OCI-LY1 (cell line): Measurements from ENCODE around the gene ZNF438.

Experiments
- H2AFZ ChIP-seq: fragments of 200-600 bp; sonication (generic), shearing (Covaris generic); 2 replicates; pipeline ENCODE4 v1.6.0; 2014; ENCODE audit warnings: antibody characterized with exemption, mild to moderate bottlenecking, low read length
- H3F3A ChIP-seq: fragments of 200-600 bp; sonication (generic), shearing (Covaris generic); 2 replicates; pipeline ENCODE4 v1.6.0; 2014; ENCODE audit warnings: mild to moderate bottlenecking, antibody characterized with exemption, low read length, moderate library complexity; ENCODE audit not compliant: insufficient read depth
- H3K27ac ChIP-seq: fragments of 200-600 bp; sonication (generic); 2 replicates; pipeline ENCODE4 v1.5.1; 2014; ENCODE audit warnings: low read length, mixed run types, mild to moderate bottlenecking, low read depth; ENCODE audit not compliant: poor library complexity, severe bottlenecking
- H3K27me3 ChIP-seq: fragments of 200-600 bp; sonication (generic); 2 replicates; pipeline ENCODE4 v1.6.0; 2014; ENCODE audit warnings: antibody characterized with exemption, mild to moderate bottlenecking, low read length, moderate library complexity; ENCODE audit not compliant: insufficient read depth
- H3K36me3 ChIP-seq: fragments of 200-600 bp; sonication (generic); 2 replicates; pipeline ENCODE4 v1.6.1; 2014; ENCODE audit warnings: mild to moderate bottlenecking, antibody characterized with exemption, low read length, moderate library complexity, mixed read lengths; ENCODE audit not compliant: insufficient read depth
- H3K4me1 ChIP-seq: fragments of 200-600 bp; sonication (generic); 2 replicates; pipeline ENCODE4 v1.5.1; 2014; ENCODE audit warnings: mild to moderate bottlenecking, low read length, moderate library complexity; ENCODE audit not compliant: insufficient read depth, severe bottlenecking
- H3K4me2 ChIP-seq: fragments of 200-600 bp; sonication (generic), shearing (Covaris generic); 2 replicates; pipeline ENCODE4 v1.6.1; 2014; ENCODE audit warnings: low read length
- H3K4me3 ChIP-seq: fragments of 200-600 bp; sonication (generic); 2 replicates; pipeline ENCODE4 v1.5.1; 2014; ENCODE audit warnings: low read length, low read depth, mild to moderate bottlenecking, mixed read lengths; ENCODE audit not compliant: poor library complexity, severe bottlenecking
- H3K79me2 ChIP-seq: fragments of 200-600 bp; shearing (Covaris generic); 2 replicates; pipeline ENCODE4 v1.6.1; 2016; ENCODE audit warnings: mixed run types, low read length, mixed read lengths; ENCODE audit not compliant: insufficient read depth
- H3K9ac ChIP-seq: fragments of 200-600 bp; sonication (generic), shearing (Covaris generic); 2 replicates; pipeline ENCODE4 v1.6.1; 2014; ENCODE audit warnings: mild to moderate bottlenecking, low read length, mixed read lengths
- H3K9me2 ChIP-seq: fragments of 200-600 bp; sonication (generic), shearing (Covaris generic); 2 replicates; pipeline ENCODE4 v1.6.1; 2014; ENCODE audit warnings: low read depth, mild to moderate bottlenecking, low read length, mixed read lengths
- H3K9me3 ChIP-seq: fragments of 200-600 bp; shearing (Covaris generic); 2 replicates; pipeline ENCODE4 v1.6.1; 2014; ENCODE audit warnings: low read length, mixed read lengths
- H4K20me1 ChIP-seq: fragments of 200-600 bp; sonication (generic), shearing (Covaris generic); 2 replicates; pipeline ENCODE4 v1.6.0; 2016; ENCODE audit warnings: mild to moderate bottlenecking, low read length; ENCODE audit not compliant: insufficient read depth
- CTCF ChIP-seq: fragments of 200-600 bp; sonication (generic), shearing (Covaris generic); IDR thresholded peaks from 2 replicates; pipeline ENCODE4 v1.5.1; 2017; ENCODE audit warnings: mild to moderate bottlenecking, antibody characterized with exemption, low read length, moderate library complexity, mixed read lengths
- EZH2 ChIP-seq: fragments of 200-600 bp; sonication (generic), shearing (Covaris generic); IDR thresholded peaks from 2 replicates; pipeline ENCODE4 v1.8.0; 2017; ENCODE audit warnings: borderline replicate concordance, mixed run types, mild to moderate bottlenecking, antibody characterized with exemption, low read length, moderate library complexity, mixed read lengths

Gene ZNF438

GRCh38 chr10:30967650-30968410 is 63.8 kb downstream of the ZNF438 start:
- no peaks in the 10 kb centered on the region for H3K9me2 ChIP-seq
- H3K9me3 ChIP-seq = no peaks in the 10 kb centered on the region
- no peaks in the 10 kb centered on the region for H4K20me1 ChIP-seq
- no peak overlapping the region for H3K4me3 ChIP-seq
- H3K27ac ChIP-seq = no peak overlapping the region
- no peaks in the 10 kb centered on the region for H3K4me1 ChIP-seq
- H3K79me2 ChIP-seq = no peaks in the 10 kb centered on the region
- no peak overlapping the region for H3K4me2 ChIP-seq
- H3F3A ChIP-seq = no peaks in the 10 kb centered on the region
- no peaks in the 10 kb centered on the region for H3K36me3 ChIP-seq
- no peak overlapping the region for H2AFZ ChIP-seq
- H3K27me3 ChIP-seq = no peaks in the 10 kb centered on the region
- no peak overlapping the region for H3K9ac ChIP-seq
- TF ChIP-seq EZH2 = no peak
- no peak for TF ChIP-seq CTCF

- TF ChIP-seq EZH2 (no peak), CTCF (no peak)
- Histone ChIP-seq H3K27ac (no peak overlapping the region), H3K4me3 (no peak overlapping the region), H3K79me2 (no peaks in the 10 kb centered on the region), H3K27me3 (no peaks in the 10 kb centered on the region), H3K4me2 (no peak overlapping the region), H3K9me2 (no peaks in the 10 kb centered on the region), H3F3A (no peaks in the 10 kb centered on the region), H3K9ac (no peak overlapping the region), H4K20me1 (no peaks in the 10 kb centered on the region), H2AFZ (no peak overlapping the region), H3K36me3 (no peaks in the 10 kb centered on the region), H3K9me3 (no peaks in the 10 kb centered on the region), H3K4me1 (no peaks in the 10 kb centered on the region)
Observed at GRCh38 chr10:30963992-30964930, 67.4 kb downstream of the ZNF438 start.

GRCh38 chr10:30962522-30962921 is 69.1 kb downstream of the ZNF438 start:
- no peak overlapping the region for H3K9ac ChIP-seq
- no peak overlapping the region for H3K27ac ChIP-seq
- no peaks in the 10 kb centered on the region for H3K9me2 ChIP-seq
- no peak overlapping the region for H2AFZ ChIP-seq
- no peaks in the 10 kb centered on the region for H3K27me3 ChIP-seq
- H4K20me1 ChIP-seq = no peaks in the 10 kb centered on the region
- no peak overlapping the region for H3K4me2 ChIP-seq
- H3K79me2 ChIP-seq = no peaks in the 10 kb centered on the region
- no peaks in the 10 kb centered on the region for H3K4me1 ChIP-seq
- TF ChIP-seq EZH2 = no peak
- no peak for TF ChIP-seq CTCF
- H3K36me3 ChIP-seq = no peaks in the 10 kb centered on the region
- no peaks in the 10 kb centered on the region for H3K9me3 ChIP-seq
- no peak overlapping the region for H3K4me3 ChIP-seq
- H3F3A ChIP-seq = no peaks in the 10 kb centered on the region
